SK-N-SH treated with all-trans-retinoic acid at 6 μM for 48 hours (cell line): ENCODE measurements around the gene TMOD2.

Experiments used
- ATAC-seq: fragments of 200-7000 bp; cut with Tn5 transposase; 3 replicates; pipeline ENCODE4 v1.9.1; 2020; ENCODE audit warnings: mild to moderate bottlenecking, moderate library complexity
- ARNTL ChIP-seq: fragments of 450-650 bp; formaldehyde crosslinking; IDR thresholded peaks from 2 replicates; pipeline ENCODE4 v1.5.0; 2020; ENCODE audit warnings: low read depth, mild to moderate bottlenecking, moderate library complexity, borderline replicate concordance
- CREB5 ChIP-seq: fragments of 250-450 bp; sonication (Bioruptor Pico); IDR thresholded peaks from 2 replicates; pipeline ENCODE4 v1.5.1; 2020; ENCODE audit warnings: low read depth, mild to moderate bottlenecking, moderate library complexity
- CSRNP3 ChIP-seq: fragments of 250-450 bp; sonication (Bioruptor Pico); IDR thresholded peaks from 2 replicates; pipeline ENCODE4 v1.5.1; 2021; ENCODE audit warnings: mild to moderate bottlenecking, moderate library complexity
- ESRRG ChIP-seq: fragments of 250-450 bp; sonication (Bioruptor Pico); IDR thresholded peaks from 2 replicates; pipeline ENCODE4 v1.6.1; 2021; ENCODE audit warnings: mild to moderate bottlenecking
- GLIS3 ChIP-seq: fragments of 250-450 bp; sonication (Bioruptor Pico); IDR thresholded peaks from 2 replicates; pipeline ENCODE4 v1.5.0; 2020; ENCODE audit warnings: mild to moderate bottlenecking, moderate library complexity
- ISL1 ChIP-seq: fragments of 250-450 bp; sonication (Bioruptor Pico); IDR thresholded peaks from 2 replicates; pipeline ENCODE4 v2.1.2; 2022; ENCODE audit warnings: mild to moderate bottlenecking, moderate library complexity
- OSR1 ChIP-seq: fragments of 250-450 bp; sonication (Bioruptor Pico); IDR thresholded peaks from 2 replicates; pipeline ENCODE4 v1.8.0; 2022; ENCODE audit warnings: moderate library complexity, mild to moderate bottlenecking, inconsistent platforms
- PATZ1 ChIP-seq: fragments of 250-450 bp; sonication (Bioruptor Pico); IDR thresholded peaks from 2 replicates; pipeline ENCODE4 v1.8.0; 2020; ENCODE audit warnings: mild to moderate bottlenecking, moderate library complexity, borderline replicate concordance
- POU6F1 ChIP-seq: fragments of 250-450 bp; sonication (Bioruptor Pico); IDR thresholded peaks from 2 replicates; pipeline ENCODE4 v1.8.0; 2021; ENCODE audit warnings: low read depth, mild to moderate bottlenecking, moderate library complexity, borderline replicate concordance
- RARB ChIP-seq: fragments of 250-450 bp; sonication (Bioruptor Pico); IDR thresholded peaks from 2 replicates; pipeline ENCODE4 v1.8.0; 2021; ENCODE audit warnings: mild to moderate bottlenecking, moderate library complexity
- SNAI2 ChIP-seq: fragments of 250-450 bp; sonication (Bioruptor Pico); IDR thresholded peaks from 2 replicates; pipeline ENCODE4 v1.5.0; 2020; ENCODE audit warnings: mild to moderate bottlenecking, moderate library complexity
- TCF4 ChIP-seq: fragments of 250-450 bp; sonication (Bioruptor Pico); IDR thresholded peaks from 2 replicates; pipeline ENCODE4 v1.8.0; 2021; ENCODE audit warnings: mild to moderate bottlenecking, moderate library complexity, borderline replicate concordance
- TOX ChIP-seq: fragments of 250-450 bp; sonication (Bioruptor Pico); IDR thresholded peaks from 2 replicates; pipeline ENCODE4 v1.8.0; 2021; ENCODE audit warnings: mild to moderate bottlenecking, moderate library complexity, borderline replicate concordance
- TSHZ2 ChIP-seq: fragments of 250-450 bp; sonication (Bioruptor Pico); IDR thresholded peaks from 2 replicates; pipeline ENCODE4 v1.5.0; 2020; ENCODE audit warnings: mild to moderate bottlenecking, moderate library complexity
- ZC3H10 ChIP-seq: fragments of 250-450 bp; sonication (Bioruptor Pico); IDR thresholded peaks from 2 replicates; pipeline ENCODE4 v1.5.1; 2021; ENCODE audit warnings: mild to moderate bottlenecking, moderate library complexity
- ZFP3 ChIP-seq: fragments of 250-450 bp; sonication (Bioruptor Pico); IDR thresholded peaks from 2 replicates; pipeline ENCODE4 v1.5.0; 2020; ENCODE audit warnings: mild to moderate bottlenecking, moderate library complexity
- ZFP30 ChIP-seq: fragments of 450-650 bp; formaldehyde crosslinking; IDR thresholded peaks from 2 replicates; pipeline ENCODE4 v1.5.0; 2022; ENCODE audit warnings: mild to moderate bottlenecking, moderate library complexity
- ZNF565 ChIP-seq: fragments of 450-650 bp; formaldehyde crosslinking; conservative IDR thresholded peaks from 2 replicates; pipeline ENCODE4 v1.5.0; 2020; ENCODE audit warnings: low read depth, mild to moderate bottlenecking, moderate library complexity
- ZNF70 ChIP-seq: fragments of 450-650 bp; formaldehyde crosslinking; IDR thresholded peaks from 2 replicates; pipeline ENCODE4 v1.5.0; 2020; ENCODE audit warnings: mild to moderate bottlenecking, moderate library complexity
- ZNF8 ChIP-seq: fragments of 450-650 bp; formaldehyde crosslinking; IDR thresholded peaks from 2 replicates; pipeline ENCODE4 v1.5.0; 2020; ENCODE audit warnings: mild to moderate bottlenecking, moderate library complexity

The TMOD2 gene

GRCh38 chr15:51806123-51806522, 54.7 kb downstream of the TMOD2 start:
- TF ChIP-seq CREB5 (CRISPR knock-in tag), result no peak
- TF ChIP-seq POU6F1 (CRISPR knock-in tag), result no peak
- no peak for TF ChIP-seq OSR1 (CRISPR knock-in tag)
- no peak for TF ChIP-seq TOX (CRISPR knock-in tag)
- TF ChIP-seq GLIS3 (CRISPR knock-in tag), result no peak
- TF ChIP-seq ZNF70 (CRISPR knock-in tag), result no peak
- TF ChIP-seq PATZ1 (CRISPR knock-in tag), result no peak
- no peak for TF ChIP-seq ZNF8 (CRISPR knock-in tag)
- TF ChIP-seq ZFP3 (CRISPR knock-in tag), result no peak
- no peak for ATAC-seq

GRCh38 chr15:51809457-51809856, 58.1 kb downstream of the TMOD2 start:
- no peak for ATAC-seq
- TF ChIP-seq TOX (CRISPR knock-in tag) (no peak), ZFP30 (CRISPR knock-in tag) (no peak), GLIS3 (CRISPR knock-in tag) (no peak), ESRRG (CRISPR knock-in tag) (no peak), ZNF565 (CRISPR knock-in tag) (no peak), ZNF8 (CRISPR knock-in tag) (no peak), SNAI2 (CRISPR knock-in tag) (no peak), TSHZ2 (CRISPR knock-in tag) (no peak), ZFP3 (CRISPR knock-in tag) (no peak), RARB (no peak), ARNTL (CRISPR knock-in tag) (no peak)

- ATAC-seq, result no peak
- no peak for TF ChIP-seq CREB5 (CRISPR knock-in tag)
- no peak for TF ChIP-seq ZC3H10
- TF ChIP-seq ZNF8 (CRISPR knock-in tag), result no peak
- no peak for TF ChIP-seq ZFP30 (CRISPR knock-in tag)
- TF ChIP-seq POU6F1 (CRISPR knock-in tag), result no peak
- TF ChIP-seq TCF4 (CRISPR knock-in tag), result no peak
- TF ChIP-seq ARNTL (CRISPR knock-in tag), result no peak
- no peak for TF ChIP-seq SNAI2 (CRISPR knock-in tag)
- no peak for TF ChIP-seq OSR1 (CRISPR knock-in tag)
- no peak for TF ChIP-seq RARB
- TF ChIP-seq CSRNP3 (CRISPR knock-in tag), result no peak
- no peak for TF ChIP-seq GLIS3 (CRISPR knock-in tag)
- TF ChIP-seq ISL1 (CRISPR knock-in tag), result no peak
- TF ChIP-seq ESRRG (CRISPR knock-in tag), result no peak
Observed at GRCh38 chr15:51812598-51812997, 61.2 kb downstream of the TMOD2 start.
